GM12875 (cell line): ENCODE data around the gene AIRE.
"Not testable (repeated sequence)": the region's sequence is repeated elsewhere in the genome, so short reads cannot be mapped to it uniquely, and the experiment has no call there.

Source experiments
- H3K4me3 ChIP-seq: one replicate; pipeline ENCODE4 v1.5.1; 2011; ENCODE audit warnings: low read depth, low read length, control low read depth
- TF ChIP-seq, protein P1 (sequence below): IDR thresholded peaks from 2 replicates; pipeline ENCODE4 v1.5.1; 2011; ENCODE audit warnings: low read depth, mild to moderate bottlenecking, control low read depth, inconsistent platforms, low read length, moderate library complexity, borderline replicate concordance; ENCODE audit not compliant: insufficient read depth

Gene AIRE

GRCh38 chr21:44272284-44272858 is 13.3 kb upstream of the AIRE start:
- no peak overlapping the region for H3K4me3 ChIP-seq
- TF ChIP-seq, protein P1, sequence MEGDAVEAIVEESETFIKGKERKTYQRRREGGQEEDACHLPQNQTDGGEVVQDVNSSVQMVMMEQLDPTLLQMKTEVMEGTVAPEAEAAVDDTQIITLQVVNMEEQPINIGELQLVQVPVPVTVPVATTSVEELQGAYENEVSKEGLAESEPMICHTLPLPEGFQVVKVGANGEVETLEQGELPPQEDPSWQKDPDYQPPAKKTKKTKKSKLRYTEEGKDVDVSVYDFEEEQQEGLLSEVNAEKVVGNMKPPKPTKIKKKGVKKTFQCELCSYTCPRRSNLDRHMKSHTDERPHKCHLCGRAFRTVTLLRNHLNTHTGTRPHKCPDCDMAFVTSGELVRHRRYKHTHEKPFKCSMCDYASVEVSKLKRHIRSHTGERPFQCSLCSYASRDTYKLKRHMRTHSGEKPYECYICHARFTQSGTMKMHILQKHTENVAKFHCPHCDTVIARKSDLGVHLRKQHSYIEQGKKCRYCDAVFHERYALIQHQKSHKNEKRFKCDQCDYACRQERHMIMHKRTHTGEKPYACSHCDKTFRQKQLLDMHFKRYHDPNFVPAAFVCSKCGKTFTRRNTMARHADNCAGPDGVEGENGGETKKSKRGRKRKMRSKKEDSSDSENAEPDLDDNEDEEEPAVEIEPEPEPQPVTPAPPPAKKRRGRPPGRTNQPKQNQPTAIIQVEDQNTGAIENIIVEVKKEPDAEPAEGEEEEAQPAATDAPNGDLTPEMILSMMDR = no peak

DNA sequence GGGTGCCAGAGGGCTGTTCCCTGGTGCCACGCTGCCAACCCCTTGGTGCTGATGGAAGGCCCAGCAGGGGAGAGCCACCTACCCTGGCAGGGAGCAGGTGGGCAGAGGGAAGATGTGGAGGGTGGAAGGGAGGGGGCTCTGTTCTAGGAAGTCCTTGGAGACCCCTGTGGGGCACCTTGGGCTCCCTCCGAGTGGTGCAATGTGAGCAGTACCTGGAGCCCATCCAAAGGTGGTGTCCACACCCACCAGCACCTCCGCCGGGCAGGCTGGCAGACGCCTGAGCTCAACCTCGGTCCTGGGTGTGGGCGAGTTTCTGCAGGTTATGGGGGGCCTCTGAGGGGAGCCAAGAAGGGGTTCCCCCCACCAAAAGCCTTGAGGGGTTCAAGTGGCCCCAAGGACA is 12.6 kb upstream of the AIRE start:
- H3K4me3 ChIP-seq = no peak overlapping the region
- TF ChIP-seq, protein P1 = no peak

- TF ChIP-seq, protein P1 = no peak
- H3K4me3 ChIP-seq = no peak overlapping the region
Measured at GRCh38 chr21:44275041-44275440, 10.6 kb upstream of the AIRE start.

- TF ChIP-seq, protein P1 = no peak
- H3K4me3 ChIP-seq = no peak overlapping the region
Measured at GRCh38 chr21:44279354-44280260, 6.1 kb upstream of the AIRE start.

DNA sequence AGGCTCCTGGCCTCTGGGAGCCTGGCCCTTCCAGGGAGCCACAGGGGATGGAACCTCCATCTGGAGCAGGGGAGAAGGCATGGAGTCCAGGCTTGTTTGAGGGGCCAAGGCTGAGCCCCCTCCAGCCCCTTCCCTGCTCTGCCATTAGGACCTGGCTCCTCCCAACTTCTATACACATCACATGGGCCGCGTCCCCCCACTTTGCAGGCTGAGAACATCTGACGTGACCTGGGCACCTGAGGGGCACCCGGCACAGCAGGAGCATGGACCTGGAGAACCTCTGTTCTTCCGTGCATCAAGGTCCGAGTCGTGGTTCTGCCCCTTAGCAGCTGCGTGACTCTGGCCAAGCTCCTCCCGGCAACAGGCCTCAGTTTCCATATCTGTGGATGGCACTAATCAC is 3.9 kb upstream of the AIRE start:
- no peak overlapping the region for H3K4me3 ChIP-seq
- TF ChIP-seq, protein P1 = no peak

DNA sequence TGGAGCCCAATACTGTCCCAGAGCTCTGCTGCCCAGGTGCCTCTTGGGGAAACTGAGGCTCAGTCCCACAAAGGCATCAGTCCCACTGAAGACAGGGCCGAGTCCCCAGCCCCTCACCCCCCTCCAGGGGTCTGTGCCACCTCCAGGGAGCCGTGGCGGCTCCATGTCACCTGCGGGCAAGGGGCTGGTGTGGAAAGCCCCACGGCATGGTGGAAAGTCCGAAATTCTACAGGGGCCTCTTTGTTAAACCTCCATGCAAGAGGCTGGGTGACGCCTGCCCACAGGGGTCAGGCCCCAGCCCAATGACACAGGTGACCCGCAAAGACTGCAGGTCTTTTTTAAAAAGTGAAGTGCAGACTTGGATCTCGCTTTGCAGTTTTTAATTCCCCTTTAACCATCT is 3.3 kb upstream of the AIRE start:
- TF ChIP-seq, protein P1 = no peak
- H3K4me3 ChIP-seq = no peak overlapping the region

GRCh38 chr21:44283211-44283785 is 2.4 kb upstream of the AIRE start:
- not testable (repeated sequence) for H3K4me3 ChIP-seq
